Activated CD4-positive, alpha-beta T cell treated with anti-CD3 and anti-CD28 coated beads, Interleukin-10, Interleukin-2, amounts not matched to agents 100 ng/mL and 50 ng/mL, durations not matched to agents 16 hours and 8 hours (primary cell): ENCODE measurements around the gene COX6B1.
"Not testable (repeated sequence)": the region's sequence is repeated elsewhere in the genome, so short reads cannot be mapped to it uniquely, and the experiment has no call there.

Experiments used
- DNase-seq: peaks from one replicate; pipeline ENCODE4 v3.0.0-alpha.2; 2020

COX6B1 gene

DNA sequence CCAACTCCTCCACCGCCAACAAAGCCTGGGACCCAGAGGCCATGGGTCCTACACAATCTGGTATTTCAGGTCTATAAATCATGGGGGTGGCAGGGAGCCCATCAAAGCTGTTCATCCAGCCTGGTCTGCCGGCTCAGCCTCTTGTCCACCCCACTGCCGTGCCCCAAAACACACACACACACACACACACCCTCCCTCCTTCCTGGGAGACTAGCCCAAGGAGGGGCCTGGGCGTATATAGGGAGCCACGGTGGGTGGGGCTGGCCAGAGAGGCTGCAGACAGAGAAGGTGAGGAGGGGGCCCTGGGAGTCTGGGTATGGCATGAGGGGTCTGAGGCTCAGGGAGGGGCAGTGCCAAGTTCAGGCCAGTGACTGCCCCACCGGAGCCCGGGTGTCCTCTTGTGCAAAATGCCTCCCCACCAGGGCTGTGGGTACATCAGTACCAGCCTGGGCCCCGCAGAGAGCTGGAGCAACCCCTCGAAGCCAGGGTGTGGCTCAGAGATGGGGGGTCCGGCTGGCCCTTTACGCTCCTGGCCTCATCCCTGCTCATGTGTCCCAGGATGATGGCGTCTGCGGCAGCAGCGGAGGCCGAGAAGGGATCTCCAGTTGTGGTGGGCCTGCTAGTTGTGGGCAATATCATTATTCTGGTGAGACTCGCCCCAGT lies 18.3 kb downstream of the COX6B1 start, which contains the start of gene UPK1A:
UPK1A (plus strand) TSS at position 267 of the 663 bp plus-strand sequence; CDS start at position 563, 296 bp downstream.
- DNase-seq, result no peak

GRCh38 chr19:35669566-35669965 lies 21.4 kb downstream of the COX6B1 start:
- no peak for DNase-seq

DNA sequence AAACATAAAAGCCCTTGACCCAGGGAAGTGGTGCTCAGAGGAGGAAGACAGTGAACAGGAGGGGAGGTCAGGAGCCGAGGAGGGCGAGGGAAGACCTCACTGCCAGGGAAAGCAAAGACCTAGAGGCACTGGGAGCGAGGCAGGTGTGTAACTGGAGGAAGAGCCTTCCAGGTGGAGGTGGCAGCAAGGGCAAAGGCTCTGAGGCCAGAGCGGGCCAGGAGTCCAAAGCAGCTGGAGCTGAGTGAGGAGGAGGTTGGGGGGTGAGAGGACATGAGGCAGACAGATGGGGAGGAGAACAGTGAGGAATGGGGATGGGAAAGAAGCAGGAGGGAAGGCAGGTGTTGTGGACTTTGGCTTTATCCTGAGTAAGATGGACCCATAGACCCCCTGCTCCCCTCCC lies 21.9 kb downstream of the COX6B1 start:
- DNase-seq, result no peak

GRCh38 chr19:35670686-35671085 lies 22.6 kb downstream of the COX6B1 start:
- DNase-seq, result no peak

- DNase-seq, result no peak
Measured at GRCh38 chr19:35671818-35672217, 23.7 kb downstream of the COX6B1 start.

DNA sequence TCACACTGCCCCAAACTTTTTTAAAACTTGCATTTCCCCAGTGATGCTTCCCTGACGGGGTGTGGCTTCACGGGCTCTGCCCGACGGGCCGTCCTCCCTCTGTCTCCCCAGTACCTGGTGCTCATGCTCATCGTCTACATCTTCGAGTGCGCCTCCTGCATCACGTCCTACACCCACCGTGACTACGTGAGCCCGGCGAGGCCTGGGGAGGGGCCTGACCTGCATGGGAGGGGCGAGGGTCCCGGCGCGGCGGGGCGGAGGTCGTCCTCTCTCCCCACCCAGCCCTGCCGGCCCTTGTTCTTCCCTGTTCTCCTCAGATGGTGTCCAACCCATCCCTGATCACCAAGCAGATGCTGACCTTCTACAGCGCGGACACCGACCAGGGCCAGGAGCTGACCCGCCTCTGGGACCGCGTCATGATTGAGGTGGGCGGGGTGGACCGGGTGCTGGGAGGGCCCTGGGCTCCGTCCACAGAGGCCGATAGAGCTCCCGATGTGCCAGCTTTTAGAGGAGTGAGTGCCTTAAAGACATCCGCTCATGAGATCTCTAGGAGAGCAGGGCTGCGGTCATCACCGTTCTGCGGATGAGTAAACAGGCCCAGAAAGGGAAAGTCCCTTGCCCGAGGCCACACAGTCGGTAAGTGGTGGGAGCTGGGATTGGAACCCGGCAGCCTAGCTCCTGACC lies 25.1 kb downstream of the COX6B1 start:
- DNase-seq, result peak; percentile 82

DNA sequence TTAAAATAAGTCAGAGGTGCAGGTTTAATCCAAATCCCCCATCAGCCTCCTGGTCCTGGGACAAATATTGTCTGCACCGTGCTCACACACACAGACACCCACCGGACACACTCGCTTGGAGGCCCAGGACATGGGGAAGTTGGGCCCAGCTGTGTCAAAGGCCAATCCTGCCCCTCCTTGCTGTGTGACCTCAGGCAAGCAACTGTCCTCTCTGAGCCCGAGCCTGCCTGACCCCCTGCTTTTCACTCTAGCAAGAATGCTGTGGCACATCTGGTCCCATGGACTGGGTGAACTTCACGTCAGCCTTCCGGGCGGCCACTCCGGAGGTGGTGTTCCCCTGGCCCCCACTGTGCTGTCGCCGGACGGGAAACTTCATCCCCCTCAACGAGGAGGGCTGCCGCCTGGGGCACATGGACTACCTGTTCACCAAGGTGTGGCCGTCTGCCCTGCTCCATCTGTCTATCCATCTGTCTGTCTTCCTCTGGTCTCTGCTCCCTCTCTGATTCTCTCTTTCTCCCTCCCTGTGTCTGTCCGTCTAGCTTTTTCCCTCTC lies 27.5 kb downstream of the COX6B1 start:
- no peak for DNase-seq

GRCh38 chr19:35689836-35690235 lies 41.7 kb downstream of the COX6B1 start:
- no peak for DNase-seq

- DNase-seq, result not testable (repeated sequence)
Measured at GRCh38 chr19:35691106-35691505, 43.0 kb downstream of the COX6B1 start.

GRCh38 chr19:35692010-35692409 lies 43.9 kb downstream of the COX6B1 start:
- no peak for DNase-seq

- no peak for DNase-seq
Measured at GRCh38 chr19:35693422-35693821, 45.3 kb downstream of the COX6B1 start.

- DNase-seq, result peak; percentile 96
Measured at GRCh38 chr19:35693835-35694599, 45.9 kb downstream of the COX6B1 start.

DNA sequence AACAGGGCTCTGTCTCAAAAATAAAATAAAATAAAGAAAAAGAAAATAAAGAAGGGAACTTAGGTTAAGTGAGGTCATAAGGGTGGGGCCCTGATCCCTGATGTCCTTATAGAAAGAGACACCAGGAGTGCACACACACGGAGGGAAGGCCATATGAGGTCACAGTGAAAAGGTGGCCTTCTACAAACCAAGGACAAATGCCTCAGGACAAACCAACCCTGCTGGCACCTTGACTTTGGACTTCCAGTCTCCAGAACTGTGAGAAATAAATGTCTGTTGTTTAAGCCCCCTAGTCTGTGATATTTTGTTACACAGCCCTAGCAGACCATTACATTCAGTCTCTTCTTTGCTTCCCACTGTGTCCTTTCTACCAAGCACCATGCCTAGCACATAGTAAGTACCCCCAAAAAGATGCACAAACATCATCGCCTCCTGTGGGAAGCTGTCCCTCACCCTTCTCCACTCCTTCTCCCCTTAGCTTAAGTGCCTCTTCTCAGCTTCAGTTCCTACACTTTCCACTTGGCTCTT lies 47.8 kb downstream of the COX6B1 start:
- DNase-seq, result no peak

GRCh38 chr19:35696835-35697234 lies 48.7 kb downstream of the COX6B1 start:
- DNase-seq, result peak; percentile 38

- DNase-seq, result peak; percentile 99
Measured at GRCh38 chr19:35702223-35703012, 54.3 kb downstream of the COX6B1 start.

DNA sequence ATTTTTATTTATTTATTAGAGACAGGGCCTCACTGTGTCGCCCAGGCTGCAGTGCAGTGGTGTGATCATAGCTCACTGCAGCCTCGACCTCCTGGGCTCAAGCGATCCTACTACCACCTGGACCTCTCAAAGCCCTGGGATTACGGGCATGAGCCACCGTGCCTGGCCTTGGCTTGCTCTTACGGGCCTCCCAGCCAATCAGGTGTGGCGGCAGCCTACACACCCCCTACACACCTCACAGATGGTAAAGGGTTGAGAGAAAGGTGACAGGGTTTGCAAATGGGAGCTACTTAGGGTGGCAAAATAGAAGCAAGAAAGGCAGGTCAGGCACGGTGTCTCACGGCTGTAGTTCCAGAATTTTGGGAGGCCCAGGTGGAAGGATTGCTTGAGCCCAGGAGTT lies 55.2 kb downstream of the COX6B1 start:
- no peak for DNase-seq

DNA sequence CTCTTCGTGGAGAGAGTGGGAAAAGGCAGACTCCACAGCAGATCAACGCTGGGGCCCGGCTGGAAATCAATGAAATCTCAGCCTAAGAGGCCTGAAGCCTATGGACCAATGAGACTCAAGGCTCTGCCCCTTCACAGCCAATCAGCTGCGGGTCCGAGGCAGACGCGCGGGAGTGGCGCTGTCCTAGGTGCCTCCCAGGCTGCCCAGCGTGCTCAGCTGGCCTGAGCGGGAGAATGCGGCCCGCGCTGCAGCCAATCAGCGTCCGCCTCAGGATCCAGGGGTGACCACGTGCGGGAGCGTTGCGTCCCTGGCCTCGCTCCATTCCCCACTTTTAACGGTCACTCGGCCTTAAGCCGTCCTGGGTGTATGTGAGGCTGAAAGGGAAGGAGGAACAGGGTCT lies 56.1 kb downstream of the COX6B1 start, which contains the start of gene ZBTB32:
ZBTB32 (plus strand) TSS at position 341 of the 400 bp plus-strand sequence. CDS start 10,069 bp downstream, outside the sequence.
- peak; percentile 34 for DNase-seq
